Central memory CD4-positive, alpha-beta T cell (primary cell): ENCODE results near the gene AFAP1.

Experiments
- DNase-seq: peaks from one replicate; pipeline ENCODE4 v3.0.0; 2022

The AFAP1 gene

DNA sequence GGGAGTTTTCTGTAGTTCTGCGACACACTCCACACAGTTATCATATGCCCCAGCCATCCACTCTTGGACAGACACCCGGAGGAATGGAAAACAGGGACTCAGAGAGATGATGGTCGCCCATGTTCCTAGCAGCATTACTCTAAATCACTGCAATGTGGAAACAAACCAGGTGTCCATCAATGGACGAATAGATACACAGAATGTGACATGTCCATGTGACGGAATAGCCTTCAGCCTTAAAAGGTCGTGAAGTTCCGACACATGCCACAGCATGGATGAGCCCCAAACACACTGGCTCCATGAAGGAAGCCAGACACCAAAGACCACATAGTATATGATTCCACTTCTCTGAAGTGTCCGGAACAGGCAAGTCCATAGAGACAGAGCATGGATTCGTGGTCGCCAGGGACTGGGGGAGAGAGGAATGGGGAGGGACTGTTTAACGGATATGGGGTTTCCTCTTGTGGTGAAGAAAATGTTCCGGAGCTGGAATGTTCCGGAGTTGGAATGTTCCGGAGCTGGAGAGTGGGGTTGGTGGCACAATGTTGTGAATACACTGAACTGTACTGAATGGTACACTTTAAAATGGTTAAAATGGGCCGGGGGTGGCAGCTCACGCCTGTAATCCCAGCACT lies 28.7 kb upstream of the AFAP1 start:
- no peak for DNase-seq

DNA sequence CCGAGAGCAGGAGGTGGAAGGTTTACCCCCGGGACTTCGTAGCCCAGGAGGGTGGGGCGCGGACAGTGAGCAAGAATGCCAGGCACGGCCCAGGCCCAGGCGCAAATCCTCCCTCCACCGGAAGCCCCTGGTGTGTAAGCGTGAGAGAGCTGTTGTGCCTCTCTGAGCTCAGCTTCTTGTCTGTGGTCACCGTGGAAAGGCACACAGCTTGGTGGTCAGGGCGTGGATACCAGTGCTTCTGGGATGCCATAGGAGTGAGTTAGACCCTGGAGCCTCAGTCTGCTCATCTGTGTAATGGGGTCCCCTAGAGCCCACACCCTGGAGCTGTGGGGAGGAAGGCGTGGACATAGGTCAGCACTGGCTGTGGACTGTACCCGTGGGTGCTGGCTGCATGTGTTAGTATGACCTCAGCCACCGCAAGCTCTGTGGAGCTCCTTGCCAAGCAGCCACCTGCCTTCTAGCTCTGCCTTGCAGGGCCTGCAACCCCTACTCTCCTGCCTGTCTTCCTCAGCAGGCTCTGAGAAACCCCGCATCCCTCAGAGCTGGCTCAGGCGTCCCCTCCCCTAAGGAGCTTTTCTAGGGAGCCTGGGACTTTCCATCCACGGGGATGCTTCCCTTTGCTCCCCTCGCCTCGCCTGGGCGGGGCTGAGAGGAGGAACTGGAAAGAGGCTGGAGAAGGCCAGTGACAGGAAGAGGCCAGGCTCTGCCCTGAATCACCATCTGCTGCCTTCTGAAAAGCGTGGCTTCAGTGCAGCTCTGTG lies 28.0 kb upstream of the AFAP1 start:
- DNase-seq, result no peak

DNA sequence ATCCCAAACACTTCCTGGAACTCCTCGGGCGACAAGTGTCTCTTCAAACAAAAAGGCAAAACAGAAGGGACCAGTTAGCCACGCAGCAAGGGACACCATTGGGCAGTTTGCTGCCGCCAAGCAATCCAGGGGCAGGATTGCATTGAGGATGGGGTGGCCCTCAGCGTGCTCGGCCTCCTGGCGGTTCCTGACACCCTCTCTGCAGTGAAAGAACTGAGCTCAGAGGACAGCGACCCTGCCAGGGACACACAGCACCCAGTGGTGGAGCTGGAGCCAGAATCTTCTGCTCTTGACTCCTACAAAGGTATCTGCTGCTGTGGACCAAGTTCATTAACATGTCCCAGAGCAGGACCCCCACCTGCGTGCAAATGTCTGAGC lies 27.4 kb upstream of the AFAP1 start:
- DNase-seq, result no peak

DNA sequence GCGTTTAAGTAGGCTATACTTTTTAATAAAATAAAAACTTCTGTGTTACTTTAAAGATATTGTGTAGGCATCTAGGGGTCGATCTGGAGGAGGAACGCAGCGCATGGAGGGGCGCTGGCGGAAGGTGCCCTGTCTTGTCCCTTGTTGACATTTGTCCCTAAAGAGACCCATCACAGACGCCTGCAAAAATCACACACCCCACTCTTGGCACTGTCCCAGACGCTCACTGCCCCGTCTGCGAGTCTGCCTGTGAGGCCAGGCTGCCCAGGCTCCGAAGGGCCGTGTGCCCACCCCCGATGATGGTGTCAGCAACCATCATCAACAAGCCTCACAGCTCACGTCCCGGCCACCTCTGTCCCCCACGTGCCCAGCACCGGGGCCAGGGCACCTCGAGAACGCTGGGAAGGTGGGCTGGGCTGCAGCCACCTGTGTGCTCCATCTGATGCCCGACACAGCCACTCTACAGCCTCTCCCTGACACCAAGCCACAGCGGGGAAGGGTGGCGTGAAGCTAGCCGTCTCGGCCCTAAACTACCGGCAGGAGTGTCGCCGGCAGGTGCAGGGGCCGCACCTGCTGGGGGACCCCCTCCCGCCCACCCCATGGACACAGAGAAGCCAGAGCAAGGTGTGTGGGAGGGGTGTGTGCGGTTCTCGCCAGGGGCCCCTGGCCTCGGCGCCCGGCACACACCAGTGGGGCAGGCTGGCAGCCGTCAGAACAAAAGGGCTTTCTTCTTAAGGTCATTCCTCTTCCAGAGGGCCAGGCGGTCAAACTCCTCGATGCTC lies 26.8 kb upstream of the AFAP1 start:
- DNase-seq, result no peak

DNA sequence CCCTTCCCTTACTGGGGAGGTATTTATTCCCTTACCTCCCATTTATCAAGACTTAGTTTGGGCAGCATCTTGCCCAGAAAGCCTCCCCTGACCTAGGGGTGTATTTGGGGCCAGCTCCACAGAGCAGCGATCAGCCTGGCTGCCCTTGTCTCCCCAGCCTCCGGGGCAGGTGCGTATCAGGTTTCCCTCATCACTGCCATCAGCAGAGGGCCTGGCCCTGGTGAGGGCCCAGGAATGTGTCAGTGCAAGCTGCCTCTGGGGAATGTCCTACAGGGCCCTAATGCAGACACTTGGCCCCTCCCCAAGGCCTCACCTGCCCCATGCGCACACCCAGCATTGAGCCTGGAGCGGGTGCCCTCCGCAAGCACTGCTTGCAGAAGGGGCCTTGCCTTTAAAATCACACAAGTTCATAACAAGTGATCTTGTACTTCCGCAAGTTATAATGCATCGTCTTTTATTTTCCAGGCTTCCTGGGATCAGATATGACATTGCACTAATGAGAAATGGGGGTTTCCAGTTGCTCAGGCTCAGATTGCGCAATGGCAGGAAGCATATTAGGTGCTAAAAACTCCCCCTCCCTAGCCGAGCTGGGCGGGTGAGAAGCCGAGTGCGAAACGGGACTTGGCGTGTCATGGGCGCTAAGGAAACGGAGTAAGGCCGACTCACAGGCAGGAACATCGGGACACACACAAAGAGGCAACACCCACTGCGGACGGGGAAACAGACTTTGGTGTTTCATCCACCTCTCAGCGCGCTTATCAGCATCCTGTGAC lies 25.4 kb upstream of the AFAP1 start:
- DNase-seq, result peak; percentile 54

DNA sequence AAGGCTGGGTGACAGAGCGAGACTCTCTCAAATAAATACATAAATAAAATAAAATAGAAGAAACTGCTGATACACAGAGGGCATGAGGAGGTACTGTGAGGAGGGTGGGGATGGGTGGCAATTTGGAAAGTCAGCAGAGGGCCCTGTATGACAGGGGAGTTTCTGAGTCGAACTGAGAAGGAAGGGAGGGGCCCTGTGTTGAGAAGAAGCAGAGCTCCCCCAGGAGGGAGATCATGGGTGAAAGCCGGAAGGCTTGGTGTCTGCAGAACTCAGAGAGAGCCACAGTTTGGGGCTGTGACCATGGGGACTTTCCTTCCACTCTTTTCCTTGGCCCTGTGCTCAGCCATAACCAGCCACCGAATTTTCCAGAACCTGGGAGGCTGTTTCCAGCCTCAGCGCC lies 24.8 kb upstream of the AFAP1 start:
- DNase-seq, result peak; percentile 22

DNA sequence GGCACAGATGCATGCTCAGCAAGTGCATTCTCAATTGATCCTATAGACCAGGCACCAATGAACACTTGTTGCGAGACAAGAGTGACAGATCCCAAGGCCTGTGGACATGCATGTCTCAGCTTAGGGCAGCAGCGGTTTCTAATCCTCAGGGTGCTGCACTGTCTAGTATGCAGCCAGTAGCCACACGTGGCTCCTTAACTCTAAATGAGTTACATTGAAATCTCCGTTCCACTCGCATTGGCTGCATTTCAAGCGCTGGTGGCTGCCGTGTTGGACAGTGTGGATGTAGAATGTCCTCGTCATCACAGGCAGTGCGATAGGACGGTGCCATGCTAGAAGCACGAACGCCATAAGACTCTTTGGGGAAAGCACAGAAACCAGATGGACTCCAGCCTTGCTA lies 24.0 kb upstream of the AFAP1 start:
- DNase-seq, result no peak

DNA sequence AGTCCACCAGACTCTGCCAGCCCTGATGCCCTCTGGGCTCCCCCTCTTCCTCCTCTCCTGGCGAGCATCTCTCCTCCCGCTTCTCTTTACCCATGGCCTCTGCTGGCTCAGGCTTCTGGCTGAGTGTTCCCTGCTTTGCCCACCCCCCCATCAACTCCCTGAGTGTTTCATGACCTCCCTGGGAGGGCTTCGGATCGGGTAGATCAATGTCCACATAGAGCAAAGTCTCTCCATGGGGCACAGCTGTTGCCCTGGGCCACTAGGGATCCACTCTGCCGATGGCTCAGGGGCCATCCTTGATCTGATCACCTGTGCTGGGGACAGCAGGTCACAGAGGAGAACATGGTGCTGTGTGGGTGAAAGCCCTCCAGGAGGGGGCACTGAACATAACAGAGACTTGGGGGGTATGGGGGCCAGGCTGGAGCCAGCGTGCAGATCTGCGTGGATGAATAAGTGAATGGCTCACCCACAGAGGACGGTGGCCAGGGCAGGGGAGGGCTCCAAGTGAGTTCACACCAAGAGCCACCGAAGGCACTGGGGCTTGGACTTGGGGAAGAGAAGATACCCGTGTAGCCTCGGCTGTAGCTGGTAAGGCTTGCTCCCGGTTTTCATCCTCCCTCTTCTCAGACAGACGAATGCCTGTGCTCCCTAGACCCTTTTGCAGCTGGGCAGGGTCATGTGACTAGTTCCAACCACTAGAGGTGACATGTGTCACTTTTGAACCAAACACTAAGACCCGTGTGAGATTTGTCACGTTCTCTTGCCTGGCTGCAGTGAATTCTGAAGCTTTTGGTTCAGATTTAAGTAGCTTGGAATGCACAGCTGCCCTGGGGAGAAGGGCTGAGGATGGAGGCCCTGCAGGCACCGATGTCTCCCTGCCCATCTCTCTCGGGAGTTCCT lies 23.2 kb upstream of the AFAP1 start:
- DNase-seq, result no peak

DNA sequence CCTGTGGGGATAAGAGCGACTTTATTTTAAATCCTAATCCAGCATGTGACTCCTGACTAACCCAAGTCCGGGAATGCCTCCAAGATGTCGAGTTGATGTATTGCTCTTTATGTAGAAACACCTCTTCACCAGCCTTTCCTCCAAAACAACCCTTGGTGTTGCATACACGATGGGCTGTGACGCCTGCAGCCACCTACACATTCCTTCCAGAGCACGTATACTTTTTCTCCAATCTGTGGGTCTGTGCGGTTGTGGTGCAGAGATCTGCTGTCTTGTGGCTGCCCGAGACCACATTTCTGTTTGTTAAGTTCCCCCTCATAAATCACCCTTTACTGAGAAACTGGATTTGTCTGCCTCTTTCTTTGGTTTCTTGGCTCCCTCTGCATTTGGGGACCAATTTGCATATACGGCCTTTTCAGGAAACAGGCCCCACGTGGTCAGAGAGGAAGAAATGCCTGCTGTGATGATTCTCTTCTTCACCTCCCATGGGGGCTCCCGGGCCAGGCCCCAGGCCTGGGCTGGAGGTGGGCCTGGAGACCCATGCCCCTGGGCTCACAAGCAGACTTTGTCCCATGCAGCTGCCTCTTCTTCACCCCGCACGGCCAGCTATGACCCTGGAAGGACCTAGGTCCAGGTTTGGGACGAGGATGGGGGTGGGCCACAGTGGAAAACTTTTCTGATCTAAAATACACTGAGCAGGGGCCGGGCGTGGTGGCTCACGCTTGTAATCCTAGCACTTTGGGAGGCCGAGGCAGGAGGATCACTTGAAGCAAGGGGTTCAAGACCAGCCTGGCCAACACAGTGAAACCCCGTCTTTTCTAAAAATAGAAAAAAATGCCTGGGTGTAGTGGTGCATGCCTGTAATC lies 21.4 kb upstream of the AFAP1 start:
- peak; percentile 36 for DNase-seq

DNA sequence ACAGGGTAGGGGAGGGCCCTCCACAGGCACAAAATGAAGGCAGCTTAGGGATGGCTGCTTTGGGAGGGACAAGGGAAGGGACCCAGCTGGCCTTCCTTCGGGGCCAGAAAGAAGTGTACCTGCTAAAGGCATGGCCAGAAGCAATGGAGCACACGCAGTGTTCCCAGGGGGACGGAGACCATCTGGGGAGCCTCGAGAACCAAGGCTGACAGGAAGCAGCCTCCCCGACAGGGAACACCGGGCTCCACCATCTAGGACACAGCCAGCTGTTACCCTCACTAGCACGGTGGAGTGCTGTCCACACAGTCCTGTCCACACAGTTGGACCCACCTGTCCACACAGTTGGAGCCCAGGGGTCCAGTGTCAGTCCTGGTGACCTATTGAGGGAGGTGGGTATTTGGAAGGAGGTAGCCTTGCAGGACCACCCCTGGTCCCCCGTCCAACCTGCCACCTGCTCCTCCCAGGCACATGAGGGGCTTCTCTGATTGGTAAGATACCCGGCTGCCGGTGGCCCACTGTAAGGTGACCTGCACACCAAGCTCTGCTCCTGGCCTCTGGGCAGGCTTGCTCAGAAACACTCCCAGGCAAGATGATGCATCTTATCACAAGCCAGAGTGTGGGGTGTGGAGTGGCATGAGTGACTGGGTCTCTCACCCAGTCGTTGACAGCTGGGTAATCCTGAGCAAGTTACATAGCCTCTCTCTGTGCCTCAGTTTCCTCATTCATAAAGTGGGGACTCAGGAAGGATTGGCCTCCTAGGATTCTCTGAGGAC lies 20.5 kb upstream of the AFAP1 start:
- DNase-seq, result no peak

DNA sequence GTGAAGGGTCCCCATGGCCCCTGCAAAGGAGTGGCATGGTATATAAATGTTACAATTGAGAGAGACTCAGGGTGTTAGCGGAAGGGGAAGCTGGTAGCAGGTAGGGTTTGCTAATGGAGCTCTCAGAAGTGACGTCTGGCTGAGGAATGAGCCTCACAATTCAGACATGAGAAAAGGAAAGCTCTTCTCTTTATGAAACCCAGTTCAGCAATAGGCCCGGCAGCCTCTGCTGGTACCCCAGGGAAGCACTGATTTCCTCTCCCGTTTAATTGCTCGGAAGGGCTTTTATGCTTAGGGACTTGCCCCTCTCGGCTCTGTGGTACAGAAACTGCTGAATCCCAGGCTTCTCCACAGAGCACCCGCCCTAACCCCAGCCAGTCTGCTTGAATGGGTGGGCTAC lies 19.4 kb upstream of the AFAP1 start:
- no peak for DNase-seq

DNA sequence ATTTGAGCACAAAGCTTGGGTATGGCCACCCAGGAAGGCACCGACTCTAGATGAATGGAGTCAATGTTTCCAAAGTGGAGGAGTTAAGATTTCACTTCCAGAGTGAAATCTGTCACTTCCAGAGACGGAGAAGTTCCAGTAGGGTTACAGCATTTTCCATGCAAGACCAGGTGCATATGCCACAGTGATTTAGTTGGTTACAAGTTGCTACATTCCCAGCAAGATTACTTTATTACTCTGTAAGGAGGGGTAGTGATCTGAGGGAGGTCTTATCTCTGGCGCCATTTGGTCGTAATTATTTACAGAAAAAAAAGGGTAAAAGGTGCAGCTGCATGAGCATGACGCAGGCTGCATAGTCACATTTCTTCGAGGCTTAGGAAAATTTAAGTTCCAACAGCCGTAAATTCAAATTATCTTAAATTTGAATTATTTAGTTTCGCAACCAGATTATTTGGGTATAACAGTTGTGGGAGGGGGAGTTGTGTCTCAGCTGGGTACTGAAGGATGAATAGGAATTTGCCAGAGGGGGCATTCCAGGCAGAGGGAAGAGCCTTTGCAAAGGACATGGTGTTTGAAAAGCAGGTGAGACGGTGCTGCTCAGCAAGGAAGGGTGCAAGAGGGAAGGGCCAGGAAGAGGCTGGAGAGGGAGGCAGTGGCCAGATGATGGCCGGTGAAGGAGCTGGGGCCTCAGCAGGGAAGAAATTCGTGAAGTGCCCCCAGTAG lies 17.4 kb upstream of the AFAP1 start:
- DNase-seq, result no peak

DNA sequence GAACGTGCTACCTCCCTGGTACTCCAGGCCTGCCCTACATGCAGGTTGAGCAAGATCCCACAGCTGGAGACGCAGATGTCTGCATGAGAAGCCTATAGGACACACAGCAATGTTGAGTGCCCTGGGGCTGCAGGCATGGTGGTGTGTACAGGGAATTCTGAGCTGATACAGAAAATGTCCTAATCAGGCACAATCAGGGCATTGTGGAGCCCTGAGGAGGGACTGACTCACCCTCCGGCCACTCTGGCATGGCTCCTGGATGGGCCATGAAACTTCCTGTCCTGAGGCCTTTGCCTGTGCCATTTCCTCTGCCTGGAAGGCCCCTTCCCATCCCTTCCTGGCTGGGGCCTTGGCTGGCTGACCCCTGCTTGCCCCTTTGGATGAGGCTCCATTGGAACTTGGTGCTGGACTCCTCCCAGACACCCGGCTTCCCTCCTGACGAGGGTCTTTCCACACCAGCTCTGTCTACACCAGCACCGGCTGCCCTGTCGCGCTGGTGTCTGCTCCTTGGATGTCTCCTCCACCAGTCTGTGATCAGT lies 16.7 kb upstream of the AFAP1 start:
- DNase-seq, result no peak

DNA sequence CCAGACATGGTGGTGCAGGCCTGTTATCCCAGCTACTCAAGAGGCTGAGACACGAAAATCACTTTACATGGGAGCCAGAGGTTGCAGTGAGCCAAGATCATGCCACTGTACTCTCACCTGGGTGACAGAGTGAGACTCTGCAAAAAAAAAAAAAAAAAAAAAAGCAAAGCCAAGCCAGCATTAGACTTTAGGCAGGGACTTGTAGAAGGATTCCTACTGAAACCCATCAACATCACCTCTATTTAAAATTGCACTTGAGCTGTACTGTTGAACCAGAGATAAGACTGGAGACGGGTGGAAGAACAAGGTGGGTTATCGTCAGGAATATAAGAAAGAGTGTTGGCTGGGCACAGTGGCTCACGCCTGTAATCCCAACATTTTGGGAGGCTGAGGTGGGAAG lies 15.7 kb upstream of the AFAP1 start:
- no peak for DNase-seq

DNA sequence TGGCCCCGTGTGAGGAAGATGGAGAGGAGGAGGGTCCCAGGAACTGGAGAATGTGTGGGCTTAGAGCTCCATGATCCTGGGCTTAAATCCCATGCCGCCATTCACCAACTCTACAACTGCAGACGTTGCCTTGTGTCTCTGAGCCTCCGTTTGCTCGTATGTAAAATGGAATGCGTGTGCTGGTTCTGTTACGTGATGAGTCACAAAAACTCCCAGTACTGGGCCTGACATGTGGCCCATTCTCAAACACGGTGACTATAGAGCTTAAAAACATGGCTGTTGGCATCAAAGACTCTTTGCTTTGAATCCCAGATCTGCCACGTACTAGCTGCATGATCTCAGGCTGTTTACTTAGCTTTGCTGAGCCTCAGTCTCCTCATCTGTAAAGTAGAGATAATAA lies 13.0 kb upstream of the AFAP1 start:
- no peak for DNase-seq

DNA sequence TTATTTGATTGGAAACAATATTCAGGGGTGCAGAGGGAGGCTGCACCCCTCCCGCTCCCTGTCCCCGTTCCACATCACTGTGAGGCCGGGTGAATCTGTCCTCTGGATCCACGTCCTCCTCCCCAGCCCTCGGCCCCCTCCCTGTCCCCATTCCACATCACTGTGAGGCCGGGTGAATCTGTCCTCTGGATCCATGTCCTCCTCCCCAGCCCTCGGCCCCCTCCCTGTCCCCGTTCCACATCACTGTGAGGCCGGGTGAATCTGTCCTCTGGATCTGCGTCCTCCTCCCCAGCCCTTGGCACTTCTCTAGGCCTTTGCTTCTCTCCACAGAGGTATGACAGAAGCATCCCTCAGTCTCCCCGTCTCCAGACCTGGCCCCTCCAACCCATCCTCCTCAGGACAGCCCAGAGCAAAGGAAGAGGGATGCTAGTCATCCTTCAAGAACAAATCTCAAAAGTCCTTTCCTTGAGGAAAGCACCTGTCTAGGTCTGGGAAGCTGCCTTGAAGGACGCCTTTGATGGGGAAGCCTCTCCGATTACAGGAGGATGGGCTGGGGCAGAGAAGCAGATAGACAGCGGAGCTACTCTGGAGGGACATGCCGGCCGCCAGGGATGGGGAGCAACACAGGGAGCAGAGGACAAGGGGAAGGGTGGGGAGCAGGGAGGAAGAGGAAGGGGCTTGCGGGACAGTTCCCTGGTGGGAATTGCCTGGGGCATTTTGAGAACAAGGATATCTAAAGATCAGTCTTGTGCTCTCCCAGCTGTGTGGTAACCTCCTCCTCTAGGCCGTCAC lies 10.8 kb upstream of the AFAP1 start:
- DNase-seq, result no peak

DNA sequence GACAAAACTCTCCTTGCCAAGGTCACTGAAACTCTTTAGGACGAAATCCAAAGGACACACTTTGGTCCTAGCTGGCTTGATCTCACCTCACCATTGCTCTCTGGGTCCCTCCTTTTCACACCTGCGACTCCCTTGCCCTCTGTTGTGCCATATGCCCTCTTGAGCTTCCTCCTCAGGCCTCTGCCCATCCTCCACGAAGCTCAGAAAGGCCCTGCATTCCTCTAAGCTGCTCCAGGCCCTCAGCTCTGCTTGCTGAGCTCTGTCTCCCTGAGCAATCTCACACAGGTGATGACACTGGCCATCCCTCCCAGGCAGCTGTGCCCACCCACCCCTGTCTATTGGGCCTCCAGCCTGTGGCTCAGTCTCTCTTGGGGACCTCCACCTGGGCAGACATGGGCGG lies 10.1 kb upstream of the AFAP1 start:
- no peak for DNase-seq

DNA sequence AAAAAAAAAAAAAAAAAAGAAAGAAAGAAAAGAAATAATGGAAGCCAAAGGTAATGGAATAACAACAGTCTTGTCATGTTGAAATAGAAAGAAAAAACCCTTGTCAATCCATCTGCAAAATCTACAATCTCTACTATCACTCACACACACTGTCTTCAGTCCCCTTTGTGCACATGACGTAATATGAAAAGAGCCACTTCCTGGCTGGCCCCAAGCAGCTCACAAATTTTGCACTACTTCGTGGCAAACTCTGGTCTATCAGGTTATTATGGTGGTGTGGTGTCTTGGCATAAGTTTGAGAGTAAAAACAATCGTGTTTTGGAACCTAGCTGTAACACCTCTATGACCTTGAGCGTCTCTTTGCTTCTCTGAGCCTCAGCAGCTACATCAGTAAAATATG lies 8.3 kb upstream of the AFAP1 start:
- peak; percentile 34 for DNase-seq
